ENCODE data around the gene MCM3AP.

The MCM3AP gene

DNA sequence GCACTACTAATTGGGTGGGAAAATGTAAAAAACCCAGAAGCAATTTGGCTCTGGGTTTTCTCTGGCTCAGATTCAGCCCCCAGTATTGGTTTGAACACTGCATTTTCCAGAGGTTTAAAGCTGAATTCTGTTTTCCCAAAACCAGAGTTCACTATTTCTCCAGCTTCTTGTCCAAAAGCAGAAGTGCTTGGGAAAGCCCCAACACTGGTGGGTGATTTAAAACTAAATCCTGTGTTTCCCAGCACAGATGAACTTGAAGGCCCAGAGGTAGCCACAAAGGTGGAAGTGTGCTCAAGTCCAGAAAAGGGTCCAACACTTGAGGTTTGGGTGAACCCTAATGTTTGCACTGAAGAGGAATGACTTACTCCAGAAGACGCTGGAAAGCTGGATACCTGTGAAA, 678 bp downstream of the MCM3AP start:
- H3K27me3 ChIP-seq (ENCODE audit: insufficient read depth, low read length, poor library complexity) = no peaks in the 10 kb centered on the region
- H3K9me3 ChIP-seq (ENCODE audit: insufficient read depth, low read length, severe bottlenecking) = no peaks in the 10 kb centered on the region
- H3K4me1 ChIP-seq (ENCODE audit: insufficient read depth, low read length) = peaks cover 50% of the 10 kb centered on the region
- H3K27ac ChIP-seq (ENCODE audit: low read length) = peak overlapping the region; percentile 81
- peaks cover 35% of the 10 kb centered on the region for H3K36me3 ChIP-seq (ENCODE audit: insufficient read depth, low read length)
- H2AFZ ChIP-seq (ENCODE audit: low read depth, low read length) = no peak overlapping the region
- TF ChIP-seq, protein P1, sequence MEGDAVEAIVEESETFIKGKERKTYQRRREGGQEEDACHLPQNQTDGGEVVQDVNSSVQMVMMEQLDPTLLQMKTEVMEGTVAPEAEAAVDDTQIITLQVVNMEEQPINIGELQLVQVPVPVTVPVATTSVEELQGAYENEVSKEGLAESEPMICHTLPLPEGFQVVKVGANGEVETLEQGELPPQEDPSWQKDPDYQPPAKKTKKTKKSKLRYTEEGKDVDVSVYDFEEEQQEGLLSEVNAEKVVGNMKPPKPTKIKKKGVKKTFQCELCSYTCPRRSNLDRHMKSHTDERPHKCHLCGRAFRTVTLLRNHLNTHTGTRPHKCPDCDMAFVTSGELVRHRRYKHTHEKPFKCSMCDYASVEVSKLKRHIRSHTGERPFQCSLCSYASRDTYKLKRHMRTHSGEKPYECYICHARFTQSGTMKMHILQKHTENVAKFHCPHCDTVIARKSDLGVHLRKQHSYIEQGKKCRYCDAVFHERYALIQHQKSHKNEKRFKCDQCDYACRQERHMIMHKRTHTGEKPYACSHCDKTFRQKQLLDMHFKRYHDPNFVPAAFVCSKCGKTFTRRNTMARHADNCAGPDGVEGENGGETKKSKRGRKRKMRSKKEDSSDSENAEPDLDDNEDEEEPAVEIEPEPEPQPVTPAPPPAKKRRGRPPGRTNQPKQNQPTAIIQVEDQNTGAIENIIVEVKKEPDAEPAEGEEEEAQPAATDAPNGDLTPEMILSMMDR (IDR thresholded peaks at IDR 0.05; ENCODE audit: borderline replicate concordance, extremely low read depth, low read length, poor library complexity, severe bottlenecking) = no peak
- H3K4me3 ChIP-seq (ENCODE audit: low read depth in 1 of 2, low read length in 2 of 2) = peak overlapping the region; percentile 42 to 80
- H3K4me2 ChIP-seq (ENCODE audit: insufficient read depth, low read length) = peak overlapping the region; percentile 85
- peaks cover 20% of the 10 kb centered on the region; the same call in 1 of the 2 replicates for H4K20me1 ChIP-seq (ENCODE audit: insufficient read depth, low read length)
- no peak for DNase-seq
- peaks cover 75% of the 10 kb centered on the region for H3K79me2 ChIP-seq (ENCODE audit: insufficient read depth, low read length)
- ATAC-seq (ENCODE audit: insufficient read depth, low read depth) = no peak
- H3K9ac ChIP-seq (ENCODE audit: low read depth, low read length) = peak overlapping the region; percentile 98

DNA sequence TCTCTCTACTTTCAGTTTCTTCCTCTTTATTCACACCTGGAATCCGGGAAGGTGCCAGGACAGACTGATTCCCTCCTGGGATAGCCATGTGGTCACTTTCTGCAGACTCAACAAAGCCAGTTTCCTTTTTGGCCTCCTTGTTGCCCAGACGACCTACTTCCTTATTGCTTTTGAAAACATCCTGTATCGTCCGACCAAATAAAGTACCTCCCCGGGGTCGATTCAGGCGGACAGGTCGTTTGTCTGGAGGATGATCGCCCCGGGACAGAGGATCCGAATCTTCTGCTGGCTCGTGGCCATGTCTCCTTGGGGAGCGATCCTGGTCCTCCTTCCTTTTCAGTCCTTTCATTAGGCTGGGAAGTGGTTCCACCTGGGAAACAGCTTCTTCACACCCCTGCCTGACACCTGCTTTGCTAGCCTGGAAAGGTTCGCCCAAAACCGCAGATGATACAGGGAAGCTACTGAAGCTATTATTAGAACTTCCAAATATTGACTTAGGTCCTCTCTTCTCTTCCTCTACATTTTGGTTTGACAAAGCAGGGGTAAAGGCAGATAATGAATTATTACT, 1.2 kb downstream of the MCM3AP start:
- ATAC-seq (ENCODE audit: insufficient read depth, low read depth) = no peak
- Histone ChIP-seq H3K27ac (ENCODE audit: low read length) (peak overlapping the region; percentile 37), H3K36me3 (ENCODE audit: insufficient read depth, low read length) (peaks cover 41% of the 10 kb centered on the region), H3K9me3 (ENCODE audit: insufficient read depth, low read length, severe bottlenecking) (no peaks in the 10 kb centered on the region), H2AFZ (ENCODE audit: low read depth, low read length) (no peak overlapping the region), H3K79me2 (ENCODE audit: insufficient read depth, low read length) (peaks cover 80% of the 10 kb centered on the region), H4K20me1 (ENCODE audit: insufficient read depth, low read length) (peaks cover 25% of the 10 kb centered on the region; the same call in 1 of the 2 replicates), H3K4me1 (ENCODE audit: insufficient read depth, low read length) (peaks cover 50% of the 10 kb centered on the region), H3K27me3 (ENCODE audit: insufficient read depth, low read length, poor library complexity) (no peaks in the 10 kb centered on the region), H3K4me2 (ENCODE audit: insufficient read depth, low read length) (peak overlapping the region; percentile 85), H3K4me3 (ENCODE audit: low read depth in 1 of 2, low read length in 2 of 2) (peak overlapping the region in 1 of 2 experiments; percentile 80; a peak in 3 of 4 replicates), H3K9ac (ENCODE audit: low read depth, low read length) (peak overlapping the region; percentile 98)
- no peak for TF ChIP-seq EZH2 (IDR thresholded peaks at IDR 0.05; ENCODE audit: borderline replicate concordance, low read depth, low read length, severe bottlenecking)
- TF ChIP-seq, protein P1 (IDR thresholded peaks at IDR 0.05; ENCODE audit: borderline replicate concordance, extremely low read depth, low read length, poor library complexity, severe bottlenecking) = no peak
- no peak for DNase-seq

DNA sequence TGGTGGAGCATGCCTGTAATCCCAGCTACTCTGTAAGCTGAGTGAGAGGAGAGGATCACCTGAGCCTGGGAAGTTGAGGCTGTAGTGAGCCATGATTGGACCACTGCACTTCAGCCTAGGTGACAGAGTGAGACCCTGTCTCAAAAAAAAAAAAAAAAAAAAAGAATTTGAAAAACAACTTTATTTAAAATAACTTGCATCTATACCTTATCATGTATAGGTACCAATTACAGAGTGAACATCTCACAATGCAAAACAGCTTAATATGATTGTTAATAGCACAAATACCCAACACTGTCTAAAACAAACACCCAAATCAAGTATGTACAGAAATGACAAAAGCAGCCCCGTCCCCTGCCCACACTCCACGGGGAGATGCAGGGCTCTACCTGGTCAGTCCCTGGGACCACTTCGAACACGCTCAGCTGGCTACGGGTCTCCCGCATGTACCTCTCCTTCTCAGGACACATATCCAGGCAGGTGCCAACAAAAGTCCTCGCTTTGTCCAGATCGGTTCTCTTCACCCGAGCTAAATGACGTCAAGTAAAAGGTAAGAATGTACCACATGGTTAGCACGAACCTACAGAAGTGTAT, 10.5 kb downstream of the MCM3AP start:
- no peaks in the 10 kb centered on the region for H3K4me1 ChIP-seq (ENCODE audit: insufficient read depth, low read length)
- no peak for DNase-seq
- no peak overlapping the region for H2AFZ ChIP-seq (ENCODE audit: low read depth, low read length)
- H3K27ac ChIP-seq (ENCODE audit: low read length) = no peak overlapping the region
- TF ChIP-seq, protein P1 (IDR thresholded peaks at IDR 0.05; ENCODE audit: borderline replicate concordance, extremely low read depth, low read length, poor library complexity, severe bottlenecking) = no peak
- no peak for TF ChIP-seq EZH2 (IDR thresholded peaks at IDR 0.05; ENCODE audit: borderline replicate concordance, low read depth, low read length, severe bottlenecking)
- no peak overlapping the region for H3K4me2 ChIP-seq (ENCODE audit: insufficient read depth, low read length)
- no peaks in the 10 kb centered on the region for H3K27me3 ChIP-seq (ENCODE audit: insufficient read depth, low read length, poor library complexity)
- H3K36me3 ChIP-seq (ENCODE audit: insufficient read depth, low read length) = peaks cover 91% of the 10 kb centered on the region
- peaks cover 13% of the 10 kb centered on the region for H3K79me2 ChIP-seq (ENCODE audit: insufficient read depth, low read length)
- H3K4me3 ChIP-seq (ENCODE audit: low read depth in 1 of 2, low read length in 2 of 2) = no peak overlapping the region
- peaks cover 7% of the 10 kb centered on the region; the same call in 1 of the 2 replicates for H4K20me1 ChIP-seq (ENCODE audit: insufficient read depth, low read length)
- H3K9ac ChIP-seq (ENCODE audit: low read depth, low read length) = no peak overlapping the region
- H3K9me3 ChIP-seq (ENCODE audit: insufficient read depth, low read length, severe bottlenecking) = no peaks in the 10 kb centered on the region
- no peak for ATAC-seq (ENCODE audit: insufficient read depth, low read depth)
